ENCODE measurements around the gene DEFB131B.
"Not testable (repeated sequence)": the region's sequence is repeated elsewhere in the genome, so short reads cannot be mapped to it uniquely, and the experiment has no call there.

The DEFB131B gene

GRCh38 chr11:71911986-71912340, 33.7 kb downstream of the DEFB131B start:
- DNase-seq: not testable (repeated sequence)

- DNase-seq: no peak
These were observed 35.7 kb downstream of the DEFB131B start for GRCh38 chr11:71913756-71914526.

- no peak for DNase-seq
These were observed 36.5 kb downstream of the DEFB131B start for GRCh38 chr11:71914617-71915189.

- DNase-seq: no peak
These were observed 39.4 kb downstream of the DEFB131B start for GRCh38 chr11:71917646-71918140.

GRCh38 chr11:71927820-71928736, 49.8 kb downstream of the DEFB131B start, which contains the start of gene XNDC1N:
XNDC1N (minus strand) TSS chr11:71928594; CDS start chr11:71923353, 5,241 bp downstream.
- no peak for DNase-seq

- DNase-seq: peak; percentile 98
These were observed 50.6 kb downstream of the DEFB131B start, which contains the start of gene RNF121 for GRCh38 chr11:71928737-71929443. RNF121 (plus strand) TSS chr11:71929046; CDS start chr11:71929062, 16 bp downstream.

- no peak for DNase-seq
These were observed 51.2 kb downstream of the DEFB131B start for GRCh38 chr11:71929491-71929890.

GRCh38 chr11:71930556-71931244, 52.4 kb downstream of the DEFB131B start:
- no peak for DNase-seq

- DNase-seq: no peak
These were observed 53.0 kb downstream of the DEFB131B start for GRCh38 chr11:71931245-71931602.

- no peak for DNase-seq
These were observed 55.1 kb downstream of the DEFB131B start for GRCh38 chr11:71933141-71933933.

Data from activated CD4-positive, alpha-beta T cell treated with anti-CD3 and anti-CD28 coated beads for 4 hours (primary cell).